Brain microvascular endothelial cell (primary cell): ENCODE results near the gene FANCL.
"Not testable (repeated sequence)": the region's sequence is repeated elsewhere in the genome, so short reads cannot be mapped to it uniquely, and the experiment has no call there.

ENCODE experiments used
- DNase-seq: peaks from one replicate; pipeline ENCODE4 v3.0.0-alpha.2; 2020
- H3K27ac ChIP-seq: fragments of 250-450 bp; sonication (Bioruptor Pico); 2 replicates; pipeline ENCODE4 v1.5.1; 2020; ENCODE audit warnings: mild to moderate bottlenecking, moderate library complexity
- H3K27me3 ChIP-seq: fragments of 250-450 bp; sonication (Bioruptor Pico); replicated peaks from 2 replicates; pipeline ENCODE4 v1.5.1; 2020; ENCODE audit warnings: mild to moderate bottlenecking
- H3K36me3 ChIP-seq: fragments of 250-450 bp; sonication (Bioruptor Pico); replicated peaks from 2 replicates; pipeline ENCODE4 v1.5.1; 2020; ENCODE audit warnings: mild to moderate bottlenecking
- H3K4me3 ChIP-seq: 2 replicates; pipeline ENCODE4 v1.5.1; 2011; ENCODE audit warnings: low read depth, mild to moderate bottlenecking, control low read depth, low read length, moderate library complexity
- in situ Hi-C: cut with HindIII; loops from 2 replicates; pipeline ENCODE4 v1.10.0; 2017; ENCODE audit warnings: low sequenced_read_pairs, low pct_ligation_motif_present
- TF ChIP-seq, protein P1 (sequence below): IDR thresholded peaks from 2 replicates; pipeline ENCODE4 v1.5.1; 2011; ENCODE audit warnings: low read depth, mild to moderate bottlenecking, moderate library complexity, low read length, control low read depth, inconsistent platforms; ENCODE audit errors: missing control alignments

Gene FANCL

DNA sequence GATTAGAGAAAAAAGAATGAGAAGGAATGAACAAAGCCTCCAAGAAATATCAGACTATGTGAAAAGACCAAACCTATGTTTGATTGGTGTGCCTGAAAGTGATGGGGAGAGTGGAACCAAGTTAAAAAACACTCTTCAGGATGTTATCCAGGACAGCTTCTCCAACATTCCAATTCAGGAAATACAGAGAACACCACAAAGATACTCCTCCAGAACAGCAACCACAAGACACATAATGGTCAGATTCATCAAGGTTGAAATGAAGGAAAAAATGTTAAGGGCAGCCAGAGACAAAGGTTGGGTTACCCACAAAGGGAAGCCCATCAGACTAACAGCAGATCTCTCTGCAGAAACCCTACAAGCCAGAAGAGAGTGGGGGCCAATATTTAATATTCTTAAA is 71.3 kb downstream of the FANCL start:
- H3K27me3 ChIP-seq, H3K36me3 ChIP-seq, DNase-seq, H3K4me3 ChIP-seq, in situ Hi-C loops, H3K27ac ChIP-seq: not testable (repeated sequence)

DNA sequence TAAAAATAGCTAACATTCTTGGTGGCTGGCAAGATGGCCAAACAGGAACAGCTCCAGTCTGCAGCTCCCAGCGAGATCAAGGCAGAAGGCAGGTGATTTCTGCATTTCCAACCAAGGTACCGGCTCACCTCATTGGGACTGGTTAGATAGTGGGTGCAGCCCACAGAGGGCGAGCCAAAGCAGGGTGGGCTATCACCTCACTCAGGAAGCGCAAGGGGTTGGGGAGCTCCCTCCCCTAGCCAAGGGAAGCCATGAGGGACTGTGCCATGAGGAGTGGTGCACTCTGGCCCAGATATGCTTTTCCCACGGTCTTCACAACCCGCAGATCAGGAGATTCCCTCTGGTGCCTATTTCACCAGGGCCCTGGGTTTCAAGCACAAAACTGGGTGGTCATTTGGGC is 73.0 kb downstream of the FANCL start:
- H3K4me3 ChIP-seq, DNase-seq, H3K27ac ChIP-seq, H3K27me3 ChIP-seq, in situ Hi-C loops, H3K36me3 ChIP-seq: not testable (repeated sequence)

DNA sequence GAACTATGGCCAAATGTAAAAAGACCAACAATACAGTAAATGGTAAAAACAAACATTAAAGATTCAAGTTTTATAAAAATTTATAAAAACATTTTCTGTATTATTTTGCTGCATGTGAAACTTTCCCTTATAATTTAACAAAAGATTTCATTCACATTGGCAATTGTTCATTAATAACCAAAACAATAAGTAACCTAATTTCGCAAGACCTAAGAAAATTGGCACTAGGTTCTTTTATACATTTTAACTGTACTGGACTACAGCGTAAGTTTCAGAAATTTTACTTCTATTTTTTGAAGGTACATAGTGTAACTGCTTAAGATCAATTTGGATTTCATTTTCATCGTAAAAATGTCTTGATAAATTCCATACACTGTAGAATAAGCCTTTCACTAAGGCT is 77.2 kb downstream of the FANCL start:
- TF ChIP-seq, protein P1, sequence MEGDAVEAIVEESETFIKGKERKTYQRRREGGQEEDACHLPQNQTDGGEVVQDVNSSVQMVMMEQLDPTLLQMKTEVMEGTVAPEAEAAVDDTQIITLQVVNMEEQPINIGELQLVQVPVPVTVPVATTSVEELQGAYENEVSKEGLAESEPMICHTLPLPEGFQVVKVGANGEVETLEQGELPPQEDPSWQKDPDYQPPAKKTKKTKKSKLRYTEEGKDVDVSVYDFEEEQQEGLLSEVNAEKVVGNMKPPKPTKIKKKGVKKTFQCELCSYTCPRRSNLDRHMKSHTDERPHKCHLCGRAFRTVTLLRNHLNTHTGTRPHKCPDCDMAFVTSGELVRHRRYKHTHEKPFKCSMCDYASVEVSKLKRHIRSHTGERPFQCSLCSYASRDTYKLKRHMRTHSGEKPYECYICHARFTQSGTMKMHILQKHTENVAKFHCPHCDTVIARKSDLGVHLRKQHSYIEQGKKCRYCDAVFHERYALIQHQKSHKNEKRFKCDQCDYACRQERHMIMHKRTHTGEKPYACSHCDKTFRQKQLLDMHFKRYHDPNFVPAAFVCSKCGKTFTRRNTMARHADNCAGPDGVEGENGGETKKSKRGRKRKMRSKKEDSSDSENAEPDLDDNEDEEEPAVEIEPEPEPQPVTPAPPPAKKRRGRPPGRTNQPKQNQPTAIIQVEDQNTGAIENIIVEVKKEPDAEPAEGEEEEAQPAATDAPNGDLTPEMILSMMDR: no peak
- DNase-seq: no peak
- Histone ChIP-seq H3K27me3 (no peaks in the 10 kb centered on the region), H3K4me3 (no peak overlapping the region), H3K36me3 (peaks cover 4% of the 10 kb centered on the region), H3K27ac (no peak overlapping the region)
- in situ Hi-C loops: no loop called here

DNA sequence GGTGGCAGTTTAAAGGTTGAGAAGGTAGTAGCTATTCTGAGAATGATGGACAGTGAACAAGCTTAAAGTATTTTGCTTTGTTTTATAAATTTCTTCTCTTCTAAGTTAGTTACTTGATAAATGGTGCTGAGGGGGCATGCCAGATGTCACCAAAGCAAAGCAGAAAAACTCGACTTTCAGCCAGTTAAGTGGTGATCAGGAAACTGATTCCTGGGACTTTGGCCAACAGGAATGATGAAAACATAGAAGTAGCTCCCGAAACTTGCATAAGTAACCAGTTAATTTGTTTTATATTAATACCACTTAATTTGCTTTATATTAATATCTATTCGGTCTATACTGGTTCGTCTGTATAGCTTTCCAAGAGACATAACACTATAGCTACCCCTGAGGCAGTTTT is 82.6 kb downstream of the FANCL start:
- no peak for DNase-seq
- H3K36me3 ChIP-seq: peaks cover 4% of the 10 kb centered on the region
- no peak overlapping the region for H3K27ac ChIP-seq

DNA sequence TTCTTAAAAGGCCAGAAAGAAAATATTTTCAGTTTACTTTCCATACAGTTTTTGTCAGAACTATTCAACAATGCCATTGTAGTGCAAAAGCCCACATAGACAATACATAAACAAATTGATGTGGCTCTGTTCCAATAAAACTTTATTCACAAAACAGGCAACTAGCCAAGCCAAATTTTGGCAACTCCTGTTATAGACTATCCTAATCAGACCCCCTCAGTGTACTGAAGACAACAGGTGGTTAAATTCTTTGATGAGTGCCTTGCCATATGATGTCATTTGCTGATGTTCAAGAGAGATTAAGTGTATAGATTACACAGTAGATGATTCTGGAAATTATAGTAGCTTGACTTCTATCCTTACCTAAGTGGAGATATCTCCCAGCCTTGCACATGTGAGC is 83.4 kb downstream of the FANCL start:
- TF ChIP-seq, protein P1: no peak
- Histone ChIP-seq H3K27me3 (no peaks in the 10 kb centered on the region), H3K27ac (no peak overlapping the region), H3K36me3 (peaks cover 4% of the 10 kb centered on the region), H3K4me3 (no peak overlapping the region)
- in situ Hi-C loops: no loop called here
- DNase-seq: no peak

More for the DNA sequence above, 82.6 kb downstream of the FANCL start:
- no peaks in the 10 kb centered on the region for H3K27me3 ChIP-seq
- TF ChIP-seq, protein P1: no peak
- in situ Hi-C loops: no loop called here
- H3K4me3 ChIP-seq: no peak overlapping the region

DNA sequence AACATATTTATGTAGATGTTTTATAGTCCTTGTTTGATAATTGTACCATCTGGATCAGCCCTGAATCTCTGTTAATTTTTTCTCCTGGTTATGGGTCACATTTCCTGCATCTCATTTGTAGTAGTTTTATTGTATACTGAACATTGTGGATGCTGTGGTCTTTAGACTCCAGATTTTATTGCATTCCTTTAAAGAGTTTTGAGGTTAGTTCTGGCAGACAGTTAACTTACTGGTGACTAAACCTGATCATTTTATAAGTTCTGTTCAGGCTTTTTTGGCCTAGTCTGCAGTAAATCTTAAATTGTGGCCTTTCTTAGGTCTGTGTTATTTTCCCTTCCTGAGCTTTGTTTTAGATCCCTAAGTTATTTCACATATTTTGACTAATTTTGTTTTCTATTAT is 84.3 kb downstream of the FANCL start:
- no peak overlapping the region for H3K27ac ChIP-seq
- in situ Hi-C loops: no loop called here
- TF ChIP-seq, protein P1: no peak
- H3K36me3 ChIP-seq: peaks cover 4% of the 10 kb centered on the region
- no peaks in the 10 kb centered on the region for H3K27me3 ChIP-seq
- DNase-seq: no peak
- H3K4me3 ChIP-seq: no peak overlapping the region

DNA sequence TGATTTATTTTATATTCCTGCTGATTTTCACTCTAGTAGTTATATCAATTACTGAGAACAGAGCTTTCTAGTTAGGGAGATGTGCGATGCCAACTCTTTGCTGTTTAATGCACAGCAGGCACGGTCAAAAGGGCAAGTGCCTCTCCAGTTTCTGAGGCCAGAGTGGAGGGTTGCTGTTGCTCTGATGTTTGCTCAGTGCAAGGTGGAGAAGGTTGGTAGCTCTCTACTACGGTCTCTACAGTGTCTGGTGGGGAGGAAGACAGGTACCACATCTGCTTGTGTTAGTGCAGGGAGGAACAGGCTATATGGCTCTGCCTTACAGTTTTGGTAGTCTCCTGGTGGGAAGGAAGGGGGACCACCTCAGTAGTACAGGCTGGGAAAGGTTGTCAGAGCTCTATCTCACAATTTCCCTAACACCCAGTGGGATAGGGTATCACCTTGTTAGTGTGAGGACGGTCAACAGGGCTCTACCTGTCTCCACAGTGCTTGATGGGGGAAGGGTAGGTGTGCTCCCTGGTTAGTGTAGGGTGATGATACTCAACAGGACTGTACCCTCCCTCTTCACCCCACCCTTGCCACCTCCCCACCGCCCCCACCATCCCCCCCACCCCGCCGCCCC is 85.9 kb downstream of the FANCL start:
- Histone ChIP-seq H3K4me3 (no peak overlapping the region), H3K27ac (no peak overlapping the region), H3K27me3 (no peaks in the 10 kb centered on the region), H3K36me3 (no peaks in the 10 kb centered on the region)
- TF ChIP-seq, protein P1: no peak
- in situ Hi-C loops: no loop called here
- no peak for DNase-seq
